ENCODE measurements around the gene SSBP4.

GRCh38 chr19:18477042-18477779 is 58.0 kb downstream of the SSBP4 start:
- no peak for TF ChIP-seq ZNF416 (CRISPR knock-in tag; IDR thresholded peaks at IDR 0.05)
- TF ChIP-seq ZMAT4 (CRISPR knock-in tag; IDR thresholded peaks at IDR 0.05), result no peak
- no peak for TF ChIP-seq CDX4 (CRISPR knock-in tag; IDR thresholded peaks at IDR 0.05; ENCODE audit: borderline replicate concordance)
- TF ChIP-seq KAT7 (CRISPR knock-in tag; IDR thresholded peaks at IDR 0.05; ENCODE audit: borderline replicate concordance), result no peak
- TF ChIP-seq, protein P1, sequence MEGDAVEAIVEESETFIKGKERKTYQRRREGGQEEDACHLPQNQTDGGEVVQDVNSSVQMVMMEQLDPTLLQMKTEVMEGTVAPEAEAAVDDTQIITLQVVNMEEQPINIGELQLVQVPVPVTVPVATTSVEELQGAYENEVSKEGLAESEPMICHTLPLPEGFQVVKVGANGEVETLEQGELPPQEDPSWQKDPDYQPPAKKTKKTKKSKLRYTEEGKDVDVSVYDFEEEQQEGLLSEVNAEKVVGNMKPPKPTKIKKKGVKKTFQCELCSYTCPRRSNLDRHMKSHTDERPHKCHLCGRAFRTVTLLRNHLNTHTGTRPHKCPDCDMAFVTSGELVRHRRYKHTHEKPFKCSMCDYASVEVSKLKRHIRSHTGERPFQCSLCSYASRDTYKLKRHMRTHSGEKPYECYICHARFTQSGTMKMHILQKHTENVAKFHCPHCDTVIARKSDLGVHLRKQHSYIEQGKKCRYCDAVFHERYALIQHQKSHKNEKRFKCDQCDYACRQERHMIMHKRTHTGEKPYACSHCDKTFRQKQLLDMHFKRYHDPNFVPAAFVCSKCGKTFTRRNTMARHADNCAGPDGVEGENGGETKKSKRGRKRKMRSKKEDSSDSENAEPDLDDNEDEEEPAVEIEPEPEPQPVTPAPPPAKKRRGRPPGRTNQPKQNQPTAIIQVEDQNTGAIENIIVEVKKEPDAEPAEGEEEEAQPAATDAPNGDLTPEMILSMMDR (IDR thresholded peaks at IDR 0.05), result no peak
- TF ChIP-seq, protein P2, sequence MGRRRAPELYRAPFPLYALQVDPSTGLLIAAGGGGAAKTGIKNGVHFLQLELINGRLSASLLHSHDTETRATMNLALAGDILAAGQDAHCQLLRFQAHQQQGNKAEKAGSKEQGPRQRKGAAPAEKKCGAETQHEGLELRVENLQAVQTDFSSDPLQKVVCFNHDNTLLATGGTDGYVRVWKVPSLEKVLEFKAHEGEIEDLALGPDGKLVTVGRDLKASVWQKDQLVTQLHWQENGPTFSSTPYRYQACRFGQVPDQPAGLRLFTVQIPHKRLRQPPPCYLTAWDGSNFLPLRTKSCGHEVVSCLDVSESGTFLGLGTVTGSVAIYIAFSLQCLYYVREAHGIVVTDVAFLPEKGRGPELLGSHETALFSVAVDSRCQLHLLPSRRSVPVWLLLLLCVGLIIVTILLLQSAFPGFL (CRISPR knock-in tag; IDR thresholded peaks at IDR 0.05; ENCODE audit: borderline replicate concordance), result no peak
- no peak for TF ChIP-seq JUN (CRISPR knock-in tag; IDR thresholded peaks at IDR 0.05)
- TF ChIP-seq ZBTB21 (CRISPR knock-in tag; IDR thresholded peaks at IDR 0.05; ENCODE audit: borderline replicate concordance), result no peak
- no peak for TF ChIP-seq NFATC4 (CRISPR knock-in tag; IDR thresholded peaks at IDR 0.05)
- no peak for TF ChIP-seq ZNF121 (CRISPR knock-in tag; IDR thresholded peaks at IDR 0.05)
- no peak for TF ChIP-seq TEAD4 (CRISPR knock-in tag; IDR thresholded peaks at IDR 0.05)
- TF ChIP-seq SP1 (CRISPR knock-in tag; conservative IDR thresholded peaks at IDR 0.05), result no peak
- TF ChIP-seq ZNF396 (CRISPR knock-in tag; IDR thresholded peaks at IDR 0.05; ENCODE audit: borderline replicate concordance), result no peak

All from WTC11 (cell line).